Renal cortex interstitium (tissue), 15 donors: ENCODE measurements around the gene PXDN. TPM values are rescaled to one million over a fixed set of nuclear protein-coding genes. Genes with fewer than 3 reads are reported as not detected.

Experiments
- DNase-seq, 11 donors: peaks; one replicate each; pipeline ENCODE4 v3.0.0-alpha.2; 2013; ENCODE audit warnings: low read depth in 9 of 11, low spot score in 4 of 11; ENCODE audit errors: extremely low read depth in 1 of 11
- long read RNA-seq, 16 experiments: transcript quantifications; one replicate each; lab custom pipeline, GENCODE V29; 2026
- polyA plus RNA-seq, 3 donors: library from polyadenylated mRNA; unstranded; fragments of 120-200 nt; gene quantifications; one replicate each; pipeline ENCODE4 v1.2.1, GENCODE V29; 2013; ENCODE audit not compliant: insufficient read length in 3 of 3

Gene PXDN, protein sequence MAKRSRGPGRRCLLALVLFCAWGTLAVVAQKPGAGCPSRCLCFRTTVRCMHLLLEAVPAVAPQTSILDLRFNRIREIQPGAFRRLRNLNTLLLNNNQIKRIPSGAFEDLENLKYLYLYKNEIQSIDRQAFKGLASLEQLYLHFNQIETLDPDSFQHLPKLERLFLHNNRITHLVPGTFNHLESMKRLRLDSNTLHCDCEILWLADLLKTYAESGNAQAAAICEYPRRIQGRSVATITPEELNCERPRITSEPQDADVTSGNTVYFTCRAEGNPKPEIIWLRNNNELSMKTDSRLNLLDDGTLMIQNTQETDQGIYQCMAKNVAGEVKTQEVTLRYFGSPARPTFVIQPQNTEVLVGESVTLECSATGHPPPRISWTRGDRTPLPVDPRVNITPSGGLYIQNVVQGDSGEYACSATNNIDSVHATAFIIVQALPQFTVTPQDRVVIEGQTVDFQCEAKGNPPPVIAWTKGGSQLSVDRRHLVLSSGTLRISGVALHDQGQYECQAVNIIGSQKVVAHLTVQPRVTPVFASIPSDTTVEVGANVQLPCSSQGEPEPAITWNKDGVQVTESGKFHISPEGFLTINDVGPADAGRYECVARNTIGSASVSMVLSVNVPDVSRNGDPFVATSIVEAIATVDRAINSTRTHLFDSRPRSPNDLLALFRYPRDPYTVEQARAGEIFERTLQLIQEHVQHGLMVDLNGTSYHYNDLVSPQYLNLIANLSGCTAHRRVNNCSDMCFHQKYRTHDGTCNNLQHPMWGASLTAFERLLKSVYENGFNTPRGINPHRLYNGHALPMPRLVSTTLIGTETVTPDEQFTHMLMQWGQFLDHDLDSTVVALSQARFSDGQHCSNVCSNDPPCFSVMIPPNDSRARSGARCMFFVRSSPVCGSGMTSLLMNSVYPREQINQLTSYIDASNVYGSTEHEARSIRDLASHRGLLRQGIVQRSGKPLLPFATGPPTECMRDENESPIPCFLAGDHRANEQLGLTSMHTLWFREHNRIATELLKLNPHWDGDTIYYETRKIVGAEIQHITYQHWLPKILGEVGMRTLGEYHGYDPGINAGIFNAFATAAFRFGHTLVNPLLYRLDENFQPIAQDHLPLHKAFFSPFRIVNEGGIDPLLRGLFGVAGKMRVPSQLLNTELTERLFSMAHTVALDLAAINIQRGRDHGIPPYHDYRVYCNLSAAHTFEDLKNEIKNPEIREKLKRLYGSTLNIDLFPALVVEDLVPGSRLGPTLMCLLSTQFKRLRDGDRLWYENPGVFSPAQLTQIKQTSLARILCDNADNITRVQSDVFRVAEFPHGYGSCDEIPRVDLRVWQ (N-terminal part only)
- polyA plus RNA-seq = 100 to 1,000 TPM; 149 to 194 (median 168) TPM
- long read RNA-seq, donor 1, full-length matches to known transcripts = 5 of 36 reads
- long read RNA-seq, donor 1, partial matches to known transcripts = 31 of 36 reads
- long read RNA-seq, donor 1, other reads (novel, unspliced or antisense) = 0 of 36 reads
- long read RNA-seq, donor 2, partial matches to known transcripts = 51 of 52 reads
- long read RNA-seq, donor 2, other reads (novel, unspliced or antisense) = 0 of 52 reads
- long read RNA-seq, donor 3, full-length matches to known transcripts = 12 of 70 reads
- long read RNA-seq, donor 3, partial matches to known transcripts = 58 of 70 reads
- long read RNA-seq, donor 3, other reads (novel, unspliced or antisense) = 0 of 70 reads
- long read RNA-seq, donor 4, full-length matches to known transcripts = 6 of 36 reads
- long read RNA-seq, donor 4, partial matches to known transcripts = 30 of 36 reads
- long read RNA-seq, donor 4, other reads (novel, unspliced or antisense) = 0 of 36 reads
- long read RNA-seq, donor 5 = 0 reads
- long read RNA-seq, donor 6, full-length matches to known transcripts = 6 of 87 reads
- long read RNA-seq, donor 6, partial matches to known transcripts = 81 of 87 reads
- long read RNA-seq, donor 6, other reads (novel, unspliced or antisense) = 0 of 87 reads
- long read RNA-seq, donor 7, full-length matches to known transcripts = 9 of 45 reads
- long read RNA-seq, donor 7, partial matches to known transcripts = 36 of 45 reads
- long read RNA-seq, donor 7, other reads (novel, unspliced or antisense) = 0 of 45 reads
- long read RNA-seq, donor 8, full-length matches to known transcripts = 9 of 51 reads
- long read RNA-seq, donor 8, partial matches to known transcripts = 42 of 51 reads
- long read RNA-seq, donor 8, other reads (novel, unspliced or antisense) = 0 of 51 reads
- long read RNA-seq, donor 9, full-length matches to known transcripts = 3 of 56 reads
- long read RNA-seq, donor 9, partial matches to known transcripts = 53 of 56 reads
- long read RNA-seq, donor 9, other reads (novel, unspliced or antisense) = 0 of 56 reads
- long read RNA-seq, donor 10, partial matches to known transcripts = 32 of 36 reads
- long read RNA-seq, donor 10, other reads (novel, unspliced or antisense) = 0 of 36 reads
- long read RNA-seq, donor 11, full-length matches to known transcripts = 2 of 59 reads
- long read RNA-seq, donor 11, partial matches to known transcripts = 57 of 59 reads
- long read RNA-seq, donor 11, other reads (novel, unspliced or antisense) = 0 of 59 reads
- long read RNA-seq, donor 12, full-length matches to known transcripts = 5 of 11 reads
- long read RNA-seq, donor 12, partial matches to known transcripts = 6 of 11 reads
- long read RNA-seq, donor 12, other reads (novel, unspliced or antisense) = 0 of 11 reads
- long read RNA-seq, donor 13, full-length matches to known transcripts = 13 of 137 reads
- long read RNA-seq, donor 13, partial matches to known transcripts = 124 of 137 reads
- long read RNA-seq, donor 13, other reads (novel, unspliced or antisense) = 0 of 137 reads
- long read RNA-seq, donor 14, full-length matches to known transcripts = 8 of 28 reads
- long read RNA-seq, donor 14, partial matches to known transcripts = 20 of 28 reads
- long read RNA-seq, donor 14, other reads (novel, unspliced or antisense) = 0 of 28 reads
- long read RNA-seq, donor 15, full-length matches to known transcripts = 4 of 28 reads
- long read RNA-seq, donor 15, partial matches to known transcripts = 24 of 28 reads
- long read RNA-seq, donor 15, other reads (novel, unspliced or antisense) = 0 of 28 reads
- long read RNA-seq, donor 16, full-length matches to known transcripts = 27 of 275 reads
- long read RNA-seq, donor 16, partial matches to known transcripts = 242 of 275 reads
- long read RNA-seq, donor 16, other reads (novel, unspliced or antisense) = 6 of 275 reads

DNA sequence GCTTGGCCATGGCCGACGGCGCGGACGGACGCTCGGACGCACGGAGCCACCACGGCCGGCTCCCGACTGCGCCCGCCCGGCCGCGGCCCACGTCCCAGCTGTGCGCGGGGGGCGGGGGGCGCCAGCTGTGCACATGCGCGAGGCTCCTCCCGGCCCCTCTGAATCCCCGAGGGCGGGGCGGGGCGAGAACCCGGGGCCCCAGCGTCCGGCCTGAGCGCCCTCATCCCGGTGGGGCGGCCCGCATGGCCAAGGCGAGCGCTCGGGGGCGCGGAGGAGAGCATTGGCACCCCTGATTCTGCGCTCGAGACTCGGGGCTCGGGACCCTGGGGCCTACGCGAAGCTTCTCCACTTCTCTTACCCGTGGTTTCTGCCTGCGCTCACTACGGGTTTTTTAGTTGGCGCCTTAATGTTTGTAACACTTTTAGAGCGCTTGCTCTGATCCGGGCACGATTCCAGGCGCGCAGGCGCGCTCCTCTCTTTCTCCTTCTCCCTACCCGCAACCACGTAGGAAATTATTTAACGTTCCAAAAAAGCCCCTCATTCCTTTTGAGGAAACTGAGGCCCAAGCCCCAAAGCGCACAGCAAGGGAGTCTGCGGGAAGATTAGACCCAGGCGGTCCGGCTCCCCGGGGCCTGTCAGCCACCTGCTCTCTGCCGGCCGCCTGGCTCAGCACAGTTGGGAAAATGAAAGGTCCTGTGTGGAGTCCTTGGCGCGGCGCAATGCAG, at the start of gene PXDN:
TSS of gene PXDN (minus strand) at position 70 of the 725 bp plus-strand sequence. CDS start at position 10, 60 bp downstream.
- DNase-seq = peak in 4 of 11 donors; percentile 68 to 74 (median 70)

DNA sequence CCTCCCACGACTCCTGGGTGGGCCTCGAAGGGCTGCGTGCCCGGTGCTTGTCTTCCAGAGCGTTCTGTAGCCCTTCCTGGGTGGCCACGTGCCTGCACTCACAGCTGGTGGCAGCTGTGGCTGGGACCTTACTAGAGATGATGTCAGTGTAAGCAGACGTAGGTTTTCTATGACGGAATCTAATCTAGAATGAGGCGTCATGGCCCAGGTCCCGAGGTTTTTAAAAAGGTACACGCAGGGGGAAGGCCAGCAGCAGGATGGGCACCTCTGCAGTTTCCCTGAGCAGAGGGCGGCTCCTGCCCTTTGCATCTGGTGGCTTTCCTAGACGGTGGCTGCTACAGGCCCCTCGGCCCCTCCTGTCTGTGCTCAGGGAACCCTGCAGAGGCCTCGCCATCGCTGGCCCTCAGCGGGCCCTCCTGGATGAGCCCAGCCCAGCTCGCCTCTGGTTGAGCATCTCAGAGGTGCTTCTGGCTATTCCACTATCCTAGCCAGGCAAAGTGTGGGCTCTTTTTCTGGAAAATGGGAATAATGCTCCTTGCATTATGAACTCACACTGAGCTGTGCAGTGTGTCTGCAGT, 49.6 kb upstream of the PXDN start:
- DNase-seq = peak in 5 of 11 donors; percentile 43 to 61 (median 56)

DNA sequence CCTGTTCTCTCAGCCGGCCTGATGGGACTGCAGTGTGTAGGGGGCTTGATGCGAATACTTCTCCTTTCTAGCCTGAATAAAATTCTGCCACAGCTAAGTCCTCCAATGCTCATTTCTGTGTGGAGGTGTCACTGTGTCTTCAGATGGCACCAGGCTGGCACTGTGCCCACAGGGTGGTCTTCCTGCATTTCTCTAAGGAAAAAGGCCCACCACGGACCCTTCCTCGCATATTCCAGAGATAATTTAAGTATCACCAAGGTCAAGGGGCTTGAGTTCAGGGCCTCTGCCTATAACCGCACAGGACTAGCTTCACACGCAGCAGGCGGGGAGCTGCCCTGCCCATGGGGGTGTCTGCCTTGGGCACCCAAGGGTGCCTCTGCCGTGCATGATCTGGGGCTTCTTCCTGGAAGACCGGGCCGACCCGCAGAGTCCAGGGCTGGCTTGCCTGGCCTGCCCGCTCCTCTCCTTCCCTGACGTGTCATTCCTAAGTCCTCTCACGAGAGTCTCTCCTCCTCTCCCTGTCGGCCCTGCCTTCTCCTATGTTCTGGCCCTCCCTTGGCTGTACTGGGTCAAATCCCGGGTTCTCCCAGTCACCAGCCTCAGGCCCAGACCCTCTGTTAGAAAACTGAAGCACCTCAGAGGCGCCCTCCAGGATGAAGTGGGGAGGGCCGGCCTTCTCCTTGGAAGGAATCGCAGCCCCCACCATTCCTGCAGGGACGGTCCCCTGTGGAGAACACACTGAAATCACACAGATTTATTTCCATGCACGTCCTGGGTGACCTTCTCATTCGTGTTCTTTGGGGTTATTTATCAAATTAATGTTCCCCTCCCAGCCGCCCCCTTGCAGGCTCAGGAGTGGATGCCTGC, 48.9 kb upstream of the PXDN start:
- no peak for DNase-seq

DNA sequence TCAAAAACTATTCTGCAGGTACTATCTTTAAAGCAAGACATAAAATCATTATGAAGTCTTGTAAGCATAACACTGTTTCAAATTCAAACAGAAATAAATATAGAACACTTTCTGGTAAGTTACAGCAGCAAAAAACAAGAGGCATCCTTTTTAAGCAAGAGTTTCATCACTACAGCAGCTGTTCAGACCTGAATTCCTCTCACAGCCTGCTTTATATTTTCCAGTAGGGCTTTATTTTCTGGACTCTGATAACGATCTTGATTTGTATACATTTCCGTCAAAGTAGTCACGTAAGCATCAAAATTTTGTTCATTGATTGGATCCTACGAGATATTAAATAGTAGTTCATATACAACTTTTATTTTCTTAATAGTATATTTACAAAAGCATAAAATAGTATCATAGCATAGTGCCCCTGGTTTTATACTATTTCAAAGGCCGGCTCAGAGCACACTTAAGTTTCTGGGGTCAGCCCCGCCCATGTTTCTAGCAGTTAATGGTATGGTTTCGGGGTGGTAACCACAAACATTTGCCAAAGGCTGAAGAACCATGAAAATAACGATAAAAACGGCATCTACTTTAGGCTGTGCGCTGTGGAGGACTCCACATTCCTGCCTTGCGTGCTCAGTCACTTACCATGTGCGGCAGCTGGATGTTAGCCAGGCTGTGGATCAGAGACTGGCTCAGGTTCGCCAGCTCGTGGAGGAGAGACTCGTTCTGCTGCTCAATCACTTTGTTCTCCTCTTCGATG, 47.5 kb upstream of the PXDN start:
- no peak for DNase-seq

DNA sequence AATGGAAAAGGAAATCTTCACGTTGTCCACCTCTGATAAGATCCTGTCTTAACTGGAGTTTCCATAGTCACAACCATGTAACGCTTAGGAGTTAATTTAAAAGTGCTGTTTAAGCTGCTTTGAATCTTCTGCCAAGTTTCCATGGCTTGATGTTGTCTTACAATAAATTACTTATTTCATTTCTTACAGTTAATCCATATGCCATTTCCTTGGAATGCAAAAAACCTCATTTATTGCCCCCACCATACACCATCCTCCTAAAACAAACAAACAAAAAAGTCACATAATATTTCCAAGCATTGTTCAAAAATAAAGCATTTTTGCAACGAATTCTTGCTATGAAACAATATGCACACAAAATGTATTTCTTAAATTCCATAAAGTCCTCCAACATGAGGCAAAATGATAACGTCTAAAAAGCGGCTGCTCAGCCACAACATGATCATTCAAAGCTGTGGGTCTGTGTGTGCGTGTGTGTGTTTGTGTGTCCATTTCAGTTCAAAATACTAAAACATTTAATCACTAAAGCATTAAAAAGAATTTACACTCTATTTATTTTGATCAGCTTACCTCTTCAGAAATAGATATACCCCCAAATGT, 46.8 kb upstream of the PXDN start:
- DNase-seq = no peak

DNA sequence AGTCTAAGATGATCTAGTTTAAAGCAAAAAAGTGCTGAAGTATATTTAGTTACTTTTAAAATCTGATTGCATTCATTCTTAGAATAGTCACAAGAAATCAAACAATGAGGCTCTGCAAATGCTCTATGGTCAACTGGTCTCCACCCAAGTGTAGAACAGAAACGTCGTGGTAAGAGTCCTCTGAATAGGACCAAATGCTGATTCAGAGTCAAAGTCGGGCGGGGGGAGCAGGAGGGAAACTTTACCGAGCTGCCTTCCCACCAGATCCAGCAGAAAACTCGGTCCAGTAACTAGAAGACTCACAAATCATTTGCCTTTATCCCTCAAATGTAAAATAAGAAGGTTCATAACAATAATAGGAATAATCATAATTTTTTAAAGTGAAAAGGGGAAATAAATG, 46.2 kb upstream of the PXDN start:
- no peak for DNase-seq

DNA sequence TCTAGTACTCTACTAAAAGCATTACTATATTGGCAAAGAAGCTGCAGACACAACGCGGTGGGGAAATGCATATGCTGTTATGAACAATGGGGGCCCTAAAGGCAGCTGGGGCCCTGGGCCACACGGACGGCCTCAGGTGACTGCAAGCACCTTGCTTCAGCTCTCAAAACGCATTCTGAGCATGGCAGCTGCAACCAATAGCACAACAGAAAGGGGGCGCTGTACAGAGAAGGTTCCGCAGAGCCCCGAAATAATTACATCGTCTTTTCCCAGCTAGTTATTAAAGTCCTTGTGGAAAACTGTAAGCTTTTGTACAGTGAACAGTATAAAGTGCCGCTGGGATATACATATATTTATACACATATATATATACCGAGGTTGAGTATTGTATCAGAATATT, 45.3 kb upstream of the PXDN start:
- DNase-seq = no peak

DNA sequence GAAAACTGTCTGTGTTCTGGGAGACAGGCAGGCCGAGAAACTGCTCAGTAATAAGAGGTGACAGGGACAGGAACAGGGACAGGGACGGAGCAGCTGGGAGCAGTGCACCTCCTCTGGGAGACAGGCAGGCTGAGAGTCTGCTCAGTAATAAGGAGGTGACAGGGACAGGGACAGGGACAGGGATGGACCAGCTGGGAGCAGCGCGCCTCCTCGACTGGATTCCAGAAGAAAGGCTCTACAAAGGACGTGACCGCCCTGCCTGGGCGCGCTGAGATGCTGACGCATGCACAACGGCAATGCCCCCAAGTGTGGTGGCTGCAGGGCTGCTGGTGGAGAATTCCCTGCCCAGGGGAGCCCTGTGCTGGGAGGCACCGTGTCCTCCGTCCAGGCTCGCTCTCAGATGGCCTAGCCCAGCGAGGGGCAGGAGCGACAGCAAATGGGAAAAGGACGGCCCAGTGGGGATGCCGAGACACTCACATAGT, 44.2 kb upstream of the PXDN start:
- no peak for DNase-seq

DNA sequence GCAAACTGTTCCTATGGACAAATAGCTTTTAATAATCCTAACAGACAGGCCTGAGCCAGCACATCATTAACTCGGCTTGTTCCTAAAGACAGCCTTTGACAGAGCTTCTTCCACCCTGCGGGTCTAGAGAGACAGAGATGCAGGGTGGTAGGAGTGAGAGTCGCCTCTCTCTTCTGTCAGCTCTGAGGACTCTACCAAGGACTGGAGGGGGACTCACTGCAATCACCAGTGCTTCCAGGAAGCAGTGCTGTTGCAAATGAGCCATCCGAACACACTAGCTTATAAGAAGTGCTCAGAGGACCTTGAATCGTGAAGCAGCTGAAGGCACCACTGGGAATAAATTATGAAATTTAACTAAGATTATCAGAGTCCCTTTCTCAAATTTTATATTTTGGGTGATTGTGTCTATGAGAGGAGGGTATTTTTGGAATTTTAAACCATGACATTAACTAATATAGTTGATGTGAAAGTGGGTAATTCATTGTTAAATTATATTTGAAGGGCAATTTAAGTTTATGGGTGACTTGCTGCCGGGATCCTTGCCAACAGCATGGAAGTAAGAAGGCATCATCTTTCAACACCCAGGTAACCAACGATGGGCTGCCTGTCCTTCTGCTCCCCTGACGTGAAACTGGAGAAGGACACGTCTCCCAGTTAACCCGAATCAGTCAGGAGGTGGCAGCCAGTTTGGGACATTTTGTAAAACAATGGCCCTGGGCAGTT, 43.6 kb upstream of the PXDN start:
- DNase-seq = no peak

DNA sequence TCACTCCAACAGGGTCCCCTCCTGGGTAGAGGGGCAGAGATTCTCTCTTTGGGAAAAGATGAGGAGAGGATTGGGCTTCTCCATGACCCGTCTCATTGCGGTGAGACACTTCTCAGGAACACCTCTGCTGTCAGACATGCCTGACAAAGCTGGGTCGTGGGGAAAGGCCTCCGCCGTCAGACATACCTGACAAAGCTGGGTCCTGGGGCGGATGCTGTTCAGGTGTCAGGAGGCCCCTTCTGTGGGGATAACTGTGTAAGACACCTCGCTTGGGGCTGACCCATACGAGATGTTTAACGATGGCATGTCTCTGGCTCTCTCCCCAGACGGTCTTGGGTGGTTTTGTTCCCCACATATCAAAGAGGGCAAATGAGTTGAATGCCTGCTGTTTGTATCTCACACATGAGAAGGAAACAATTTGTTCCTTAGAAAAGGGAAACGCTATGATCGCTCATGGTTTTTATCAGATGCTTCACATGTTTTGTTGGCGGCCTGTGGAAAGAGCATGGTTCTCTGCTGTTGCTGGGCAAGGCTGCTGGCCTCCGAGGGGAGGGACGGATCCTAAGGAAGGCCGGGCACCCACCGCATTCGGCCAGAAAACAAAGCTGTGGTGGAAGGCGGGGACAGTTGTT, 40.8 kb upstream of the PXDN start:
- DNase-seq = no peak

DNA sequence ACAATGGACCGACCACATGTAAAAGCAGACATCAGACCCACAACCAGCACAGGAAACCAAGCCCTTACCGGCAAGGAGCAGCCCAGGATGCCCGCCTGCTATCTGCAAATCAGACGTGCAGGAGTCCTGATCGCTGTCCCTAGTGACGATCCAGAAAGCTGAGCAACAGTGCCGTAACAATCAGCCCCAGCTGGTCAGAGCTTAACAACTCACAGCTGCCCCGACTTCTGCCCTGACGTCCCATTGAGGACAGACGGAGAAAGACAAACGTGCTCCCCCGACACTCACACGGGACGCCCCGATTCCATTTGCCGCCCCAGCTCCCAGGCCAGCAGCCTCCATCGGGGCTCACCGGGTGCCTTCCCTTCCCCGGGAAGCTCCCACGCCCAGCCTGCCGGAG, 39.8 kb upstream of the PXDN start:
- DNase-seq = no peak
